Immature natural killer cell (primary cell): ENCODE data around the gene TGFBR2. TPM values are rescaled to one million over a fixed set of nuclear protein-coding genes. Genes with fewer than 3 reads are reported as not detected.

Experiments
- DNase-seq, 3 donors: peaks; one replicate each; pipeline ENCODE4 v3.0.0; 2022; ENCODE audit warnings: mixed read lengths in 1 of 3
- H3K27ac Mint-ChIP-seq, 6 donors: one replicate each; pipeline ENCODE4 v1.8.0; 2020; ENCODE audit warnings: mixed read lengths in 6 of 6, mild to moderate bottlenecking in 5 of 6, inconsistent platforms in 4 of 6, moderate library complexity in 3 of 6
- H3K27me3 Mint-ChIP-seq, 3 donors: one replicate each; pipeline ENCODE4 v1.8.0; 2020 to 2021; ENCODE audit warnings: low read depth in 3 of 3, mild to moderate bottlenecking in 3 of 3, mixed read lengths in 3 of 3, moderate library complexity in 3 of 3, inconsistent platforms in 1 of 3
- H3K36me3 Mint-ChIP-seq, 3 donors: one replicate each; pipeline ENCODE4 v1.8.0; 2020; ENCODE audit warnings: mixed read lengths in 3 of 3, inconsistent platforms in 2 of 3, mild to moderate bottlenecking in 2 of 3
- H3K4me1 Mint-ChIP-seq, 2 donors: one replicate each; pipeline ENCODE4 v1.8.0; 2020; ENCODE audit warnings: inconsistent platforms in 2 of 2, mild to moderate bottlenecking in 2 of 2, mixed read lengths in 2 of 2, moderate library complexity in 1 of 2
- H3K4me3 Mint-ChIP-seq, 5 donors: one replicate each; pipeline ENCODE4 v1.8.0; 2020; ENCODE audit warnings: mild to moderate bottlenecking in 5 of 5, mixed read lengths in 5 of 5, inconsistent platforms in 3 of 5, moderate library complexity in 3 of 5
- H3K9me3 Mint-ChIP-seq, 6 donors: one replicate each; pipeline ENCODE4 v1.8.0; 2020; ENCODE audit warnings: mild to moderate bottlenecking in 6 of 6, mixed read lengths in 6 of 6, inconsistent platforms in 4 of 6, moderate library complexity in 3 of 6
- polyA plus RNA-seq, 3 donors: library from polyadenylated mRNA; unstranded; fragments of 300-500 nt; fragmentation: Illumina TruSeq; gene quantifications; one replicate each; pipeline ENCODE4 v1.2.3, GENCODE V29; 2021

The TGFBR2 gene
- polyA plus RNA-seq, 3 donors from 2014 or later: 36.8 to 101 (median 43.6) TPM

- Mint-ChIP-seq H3K4me3 (no peak overlapping the region), H3K27me3 (peaks cover 0 to 3% (median under 1%) of the 10 kb centered on the region in 3 donors), H3K9me3 (no peaks in the 10 kb centered on the region), H3K27ac (peak overlapping the region; percentile 46 to 98 (median 79)), H3K4me1 (peaks cover 79 to 97% of the 10 kb centered on the region in 2 donors), H3K36me3 (peaks cover 41 to 69% (median 49%) of the 10 kb centered on the region in 3 donors)
- no peak for DNase-seq
These were observed 43.3 kb downstream of the TGFBR2 start for GRCh38 chr3:30649572-30650318.

- Mint-ChIP-seq H3K9me3 (no peaks in the 10 kb centered on the region), H3K4me3 (no peak overlapping the region), H3K27me3 (peaks cover 0 to 3% (median 3%) of the 10 kb centered on the region in 3 donors), H3K4me1 (peaks cover 79 to 97% of the 10 kb centered on the region in 2 donors), H3K36me3 (peaks cover 49 to 76% (median 52%) of the 10 kb centered on the region in 3 donors), H3K27ac (peak overlapping the region; percentile 3 to 98 (median 79))
- no peak for DNase-seq
These were observed 44.1 kb downstream of the TGFBR2 start for GRCh38 chr3:30650348-30650995.

GRCh38 chr3:30654269-30654668, 47.9 kb downstream of the TGFBR2 start:
- H3K36me3 Mint-ChIP-seq: peaks cover 41 to 74% (median 48%) of the 10 kb centered on the region in 3 donors

GRCh38 chr3:30655187-30655812, 48.9 kb downstream of the TGFBR2 start:
- peaks cover 32 to 64% (median 43%) of the 10 kb centered on the region in 3 donors for H3K36me3 Mint-ChIP-seq
- peak; percentile 47 to 60 (median 49) for DNase-seq
- peak overlapping the region; percentile 91 to 99 (median 95) for H3K27ac Mint-ChIP-seq
- peaks cover 81 to 94% of the 10 kb centered on the region in 2 donors for H3K4me1 Mint-ChIP-seq
- H3K4me3 Mint-ChIP-seq: peak overlapping the region; percentile 57 to 79 (median 67)
- peaks cover 0 to 10% (median 0%) of the 10 kb centered on the region in 3 donors for H3K27me3 Mint-ChIP-seq
- H3K9me3 Mint-ChIP-seq: no peaks in the 10 kb centered on the region

More at GRCh38 chr3:30654269-30654668, 47.9 kb downstream of the TGFBR2 start:
- H3K4me3 Mint-ChIP-seq: peak overlapping the region in 4 of 5 donors; percentile 9 to 57 (median 32)
- H3K27me3 Mint-ChIP-seq: peaks cover 0 to 10% (median 0%) of the 10 kb centered on the region in 3 donors
- peak overlapping the region; percentile 91 to 99 (median 95) for H3K27ac Mint-ChIP-seq
- peaks cover 79 to 97% of the 10 kb centered on the region in 2 donors for H3K4me1 Mint-ChIP-seq
- H3K9me3 Mint-ChIP-seq: no peaks in the 10 kb centered on the region
- DNase-seq: no peak

GRCh38 chr3:30656624-30657141, 50.3 kb downstream of the TGFBR2 start:
- peaks cover 19 to 59% (median 31%) of the 10 kb centered on the region in 3 donors for H3K36me3 Mint-ChIP-seq
- H3K4me1 Mint-ChIP-seq: peaks cover 89 to 94% of the 10 kb centered on the region in 2 donors
- H3K9me3 Mint-ChIP-seq: no peaks in the 10 kb centered on the region
- H3K4me3 Mint-ChIP-seq: peak overlapping the region in 4 of 5 donors; percentile 37 to 79 (median 62)
- H3K27me3 Mint-ChIP-seq: peaks cover 0 to 10% (median 0%) of the 10 kb centered on the region in 3 donors
- peak overlapping the region; percentile 91 to 99 (median 95) for H3K27ac Mint-ChIP-seq
- DNase-seq: no peak

- H3K4me3 Mint-ChIP-seq: peak overlapping the region; percentile 56 to 81 (median 74)
- H3K4me1 Mint-ChIP-seq: peaks cover 90 to 95% of the 10 kb centered on the region in 2 donors
- peak overlapping the region; percentile 91 to 99 (median 95) for H3K27ac Mint-ChIP-seq
- no peaks in the 10 kb centered on the region for H3K9me3 Mint-ChIP-seq
- H3K36me3 Mint-ChIP-seq: peaks cover 15 to 52% (median 22%) of the 10 kb centered on the region in 3 donors
- peaks cover 0 to 10% (median 0%) of the 10 kb centered on the region in 3 donors for H3K27me3 Mint-ChIP-seq
- no peak for DNase-seq
These were observed 51.5 kb downstream of the TGFBR2 start for GRCh38 chr3:30657914-30658313.

GRCh38 chr3:30658328-30659052, 52.1 kb downstream of the TGFBR2 start:
- Mint-ChIP-seq H3K9me3 (no peaks in the 10 kb centered on the region), H3K4me1 (peaks cover 88 to 97% of the 10 kb centered on the region in 2 donors), H3K36me3 (peaks cover 15 to 47% (median 22%) of the 10 kb centered on the region in 3 donors), H3K27me3 (peaks cover 0 to 10% (median 0%) of the 10 kb centered on the region in 3 donors), H3K4me3 (peak overlapping the region; percentile 56 to 81 (median 74)), H3K27ac (peak overlapping the region; percentile 91 to 99 (median 95))
- peak; percentile 57 to 66 (median 60) for DNase-seq

GRCh38 chr3:30659270-30660130, 53.1 kb downstream of the TGFBR2 start:
- Mint-ChIP-seq H3K36me3 (peaks cover 13 to 42% (median 22%) of the 10 kb centered on the region in 3 donors), H3K27ac (peak overlapping the region; percentile 91 to 99 (median 95)), H3K9me3 (no peaks in the 10 kb centered on the region), H3K27me3 (peaks cover 0 to 10% (median 0%) of the 10 kb centered on the region in 3 donors), H3K4me3 (peak overlapping the region; percentile 56 to 81 (median 74)), H3K4me1 (peaks cover 87 to 97% of the 10 kb centered on the region in 2 donors)
- DNase-seq: no peak

GRCh38 chr3:30660136-30660535, 53.7 kb downstream of the TGFBR2 start:
- H3K36me3 Mint-ChIP-seq: peaks cover 8 to 38% (median 18%) of the 10 kb centered on the region in 3 donors
- H3K4me3 Mint-ChIP-seq: no peak overlapping the region

GRCh38 chr3:30660656-30661055, 54.3 kb downstream of the TGFBR2 start:
- H3K4me3 Mint-ChIP-seq: peak overlapping the region in 1 of 5 donors; percentile 14
- no peak for DNase-seq
- H3K9me3 Mint-ChIP-seq: no peaks in the 10 kb centered on the region
- peak overlapping the region; percentile 11 to 89 (median 80) for H3K27ac Mint-ChIP-seq
- peaks cover 0 to 5% (median 2%) of the 10 kb centered on the region in 3 donors for H3K27me3 Mint-ChIP-seq
- H3K4me1 Mint-ChIP-seq: peaks cover 87 to 97% of the 10 kb centered on the region in 2 donors
- H3K36me3 Mint-ChIP-seq: peaks cover 8 to 33% (median 13%) of the 10 kb centered on the region in 3 donors

More at GRCh38 chr3:30660136-30660535, 53.7 kb downstream of the TGFBR2 start:
- Mint-ChIP-seq H3K9me3 (no peaks in the 10 kb centered on the region), H3K27me3 (peaks cover 0 to 10% (median 2%) of the 10 kb centered on the region in 3 donors), H3K4me1 (peaks cover 87 to 97% of the 10 kb centered on the region in 2 donors), H3K27ac (peak overlapping the region in 4 of 6 donors; percentile 24 to 89 (median 76))
- no peak for DNase-seq

GRCh38 chr3:30661098-30661873, 54.9 kb downstream of the TGFBR2 start:
- Mint-ChIP-seq H3K4me3 (peak overlapping the region in 3 of 5 donors; percentile 12 to 30 (median 14)), H3K27ac (peak overlapping the region; percentile 11 to 84 (median 72)), H3K4me1 (peaks cover 83 to 97% of the 10 kb centered on the region in 2 donors), H3K36me3 (peaks cover 5 to 29% (median 10%) of the 10 kb centered on the region in 3 donors), H3K27me3 (peaks cover 0 to 3% (median 2%) of the 10 kb centered on the region in 3 donors), H3K9me3 (no peaks in the 10 kb centered on the region)
- DNase-seq: no peak
